Erythroblast (primary cell): ENCODE measurements around the gene PATE2.

Experiments used
- GATA1 ChIP-seq: IDR thresholded peaks from 2 replicates; pipeline ENCODE4 v1.6.1; 2011; ENCODE audit warnings: low read depth, mild to moderate bottlenecking, control low read depth, low read length, moderate library complexity
- POLR2A ChIP-seq: IDR thresholded peaks from 2 replicates; pipeline ENCODE4 v1.6.1; 2011; ENCODE audit warnings: mild to moderate bottlenecking, low read length

DNA sequence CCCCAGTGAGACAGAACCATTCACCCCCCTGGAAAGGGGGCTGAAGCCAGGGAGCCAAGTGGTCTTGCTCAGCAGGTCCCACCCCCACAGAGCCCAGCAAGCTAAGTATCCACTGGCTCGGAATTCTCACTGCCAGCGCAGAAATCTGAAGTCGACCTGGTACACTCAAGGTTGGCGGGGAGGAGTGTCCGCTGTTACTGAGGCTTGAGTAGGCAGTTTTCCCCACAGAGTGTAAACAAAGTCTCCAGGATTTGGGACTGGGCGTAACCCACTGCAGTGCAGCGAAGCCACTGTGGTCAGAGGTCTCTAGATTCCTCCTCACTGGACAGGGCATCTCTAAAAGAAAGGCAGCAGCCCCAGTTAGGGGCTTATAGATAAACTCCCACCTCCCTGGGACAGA is 22.6 kb downstream of the PATE2 start:
- no peak for TF ChIP-seq POLR2A
- no peak for TF ChIP-seq GATA1
